ENCODE results near the gene HTRA1.

The HTRA1 gene

GRCh38 chr10:122461367-122461728 lies at the start of gene HTRA1:
TSS of gene HTRA1 (plus strand) at chr10:122461553. CDS start at chr10:122461653, 100 bp downstream.
- no peak for DNase-seq (ENCODE audit: low read depth)

- DNase-seq (ENCODE audit: low read depth) = no peak
Measured at GRCh38 chr10:122413327-122413726, 48.0 kb upstream of the HTRA1 start.

GRCh38 chr10:122417667-122418066 lies 43.7 kb upstream of the HTRA1 start:
- no peak for DNase-seq (ENCODE audit: low read depth)

- DNase-seq (ENCODE audit: low read depth) = no peak
Measured at GRCh38 chr10:122419016-122419415, 42.3 kb upstream of the HTRA1 start.

GRCh38 chr10:122419876-122420623 lies 41.3 kb upstream of the HTRA1 start:
- no peak for DNase-seq (ENCODE audit: low read depth)

- no peak for DNase-seq (ENCODE audit: low read depth)
Measured at GRCh38 chr10:122420624-122421007, 40.7 kb upstream of the HTRA1 start.

GRCh38 chr10:122421054-122421625 lies 40.2 kb upstream of the HTRA1 start:
- no peak for DNase-seq (ENCODE audit: low read depth)

- no peak for DNase-seq (ENCODE audit: low read depth)
Measured at GRCh38 chr10:122421742-122422141, 39.6 kb upstream of the HTRA1 start.

GRCh38 chr10:122422266-122422989 lies 38.9 kb upstream of the HTRA1 start:
- DNase-seq (ENCODE audit: low read depth) = no peak

GRCh38 chr10:122424059-122424458 lies 37.3 kb upstream of the HTRA1 start:
- no peak for DNase-seq (ENCODE audit: low read depth)

- DNase-seq (ENCODE audit: low read depth) = no peak
Measured at GRCh38 chr10:122426829-122427228, 34.5 kb upstream of the HTRA1 start.

GRCh38 chr10:122427280-122427679 lies 34.1 kb upstream of the HTRA1 start:
- DNase-seq (ENCODE audit: low read depth) = no peak

GRCh38 chr10:122435212-122435827 lies 26.0 kb upstream of the HTRA1 start:
- peak; percentile 4 for DNase-seq (ENCODE audit: low read depth)

- no peak for DNase-seq (ENCODE audit: low read depth)
Measured at GRCh38 chr10:122441961-122442360, 19.4 kb upstream of the HTRA1 start.

- no peak for DNase-seq (ENCODE audit: low read depth)
Measured at GRCh38 chr10:122445469-122445868, 15.9 kb upstream of the HTRA1 start.

- no peak for DNase-seq (ENCODE audit: low read depth)
Measured at GRCh38 chr10:122445904-122446303, 15.4 kb upstream of the HTRA1 start.

GRCh38 chr10:122446668-122447423 lies 14.5 kb upstream of the HTRA1 start:
- no peak for DNase-seq (ENCODE audit: low read depth)

- no peak for DNase-seq (ENCODE audit: low read depth)
Measured at GRCh38 chr10:122448600-122448999, 12.8 kb upstream of the HTRA1 start.

GRCh38 chr10:122449153-122449552 lies 12.2 kb upstream of the HTRA1 start:
- DNase-seq (ENCODE audit: low read depth) = no peak

- no peak for DNase-seq (ENCODE audit: low read depth)
Measured at GRCh38 chr10:122450353-122450990, 10.9 kb upstream of the HTRA1 start.

- DNase-seq (ENCODE audit: low read depth) = no peak
Measured at GRCh38 chr10:122454071-122454470, 7.3 kb upstream of the HTRA1 start.

All from CMK (cell line).